Suprapubic skin (tissue), 3 donors: ENCODE data around the gene ZNF672.

ENCODE experiments used
- CTCF ChIP-seq, 2 donors: fragments of 200-600 bp in 1 of 2; fragments of 450-650 bp in 1 of 2; sonication (generic) in 1 of 2; IDR thresholded peaks; one replicate each; pipeline ENCODE4 v1.5.1; 2016 to 2019; ENCODE audit warnings: antibody characterized with exemption in 2 of 2, mild to moderate bottlenecking in 1 of 2, moderate library complexity in 1 of 2
- POLR2A ChIP-seq, 2 donors: fragments of 450-650 bp; IDR thresholded peaks; one replicate each; pipeline ENCODE4 v1.6.1; 2017; ENCODE audit warnings: antibody characterized with exemption in 2 of 2, mild to moderate bottlenecking in 2 of 2, moderate library complexity in 2 of 2

DNA sequence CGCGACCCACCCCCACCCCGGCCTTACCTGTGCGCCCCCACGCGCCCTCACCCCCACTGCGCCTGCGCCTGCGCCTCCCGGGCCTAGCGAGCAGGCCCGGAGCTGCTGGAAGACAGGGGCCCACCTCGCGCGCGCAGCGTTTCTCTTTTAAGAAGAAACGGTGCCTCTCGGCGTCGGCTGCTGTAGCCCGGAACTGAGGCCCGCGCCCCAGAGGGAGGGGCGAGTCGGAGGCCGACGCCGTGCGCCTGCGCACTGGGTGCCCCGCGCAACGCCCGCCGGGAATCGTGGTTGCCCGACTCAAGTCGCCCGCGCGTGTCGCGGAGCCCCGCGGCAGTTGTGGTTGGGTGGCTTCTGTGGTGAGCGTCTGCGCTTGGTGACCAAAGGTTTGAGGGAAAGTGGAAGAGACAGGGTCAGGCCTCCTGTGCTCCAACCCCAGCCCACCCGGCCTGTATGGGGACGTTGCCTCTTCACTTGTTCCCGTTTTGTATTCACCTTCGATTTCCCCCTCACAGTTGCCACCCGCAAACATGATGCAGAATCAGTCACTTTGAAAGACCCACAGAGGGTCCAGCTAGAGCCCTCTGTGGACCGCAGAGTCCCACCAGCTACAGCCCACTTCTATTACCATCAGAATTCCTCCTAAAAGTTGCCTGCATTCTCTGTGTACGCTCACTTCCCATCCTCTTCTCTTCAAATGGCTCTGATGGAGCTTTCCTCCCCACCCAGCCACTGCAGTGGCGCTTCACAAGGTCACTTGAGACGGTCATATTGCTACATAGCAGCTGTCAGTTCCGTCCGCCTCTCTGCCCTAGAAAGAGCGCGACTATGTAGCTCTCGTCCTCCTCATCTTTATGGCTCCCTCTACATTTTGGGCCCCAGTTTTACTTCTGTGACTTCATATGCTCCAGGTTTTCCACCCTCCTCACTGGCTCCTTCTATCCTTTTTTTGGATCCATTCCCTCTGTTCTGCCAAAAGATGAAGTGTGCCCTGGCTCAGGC is 21.2 kb downstream of the ZNF672 start, which contains the start of gene ZNF692:
- no peak for TF ChIP-seq CTCF (IDR thresholded peaks at IDR 0.05)
- TF ChIP-seq POLR2A (IDR thresholded peaks at IDR 0.05), result peak; percentile 42 to 68
